ENCODE measurements around the gene SYNGR3.

GRCh38 chr16:1999866-2000514, 10.2 kb downstream of the SYNGR3 start:
- no peak for TF ChIP-seq MXI1 (conservative IDR thresholded peaks at IDR 0.05; ENCODE audit: poor library complexity, severe bottlenecking)
- TF ChIP-seq CTCF (IDR thresholded peaks at IDR 0.05; ENCODE audit: poor library complexity, severe bottlenecking) = no peak
